Measurements from ENCODE around the gene RALGAPA1.

DNA sequence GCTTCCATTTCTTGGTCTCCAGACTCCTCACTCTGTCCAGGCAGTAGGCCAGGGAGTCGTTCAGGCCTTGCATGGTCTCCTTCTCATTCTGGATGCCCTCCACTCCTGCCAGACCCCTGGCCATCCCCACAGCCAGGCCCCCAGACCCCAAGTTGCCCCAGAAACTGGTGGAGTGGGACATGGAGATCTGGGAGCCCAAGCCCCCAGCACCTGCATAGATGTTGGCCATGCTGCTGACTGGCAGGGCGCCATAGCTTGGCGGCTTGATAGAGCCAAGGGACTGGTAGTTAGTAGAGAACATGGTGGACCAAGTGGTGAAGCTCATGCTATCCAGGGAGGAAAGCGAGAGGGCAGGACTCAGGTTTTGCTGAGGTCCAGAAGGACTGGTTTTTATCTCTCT lies 296.3 kb downstream of the RALGAPA1 start:
- TF ChIP-seq GATA2 (IDR thresholded peaks at IDR 0.05; ENCODE audit: low read depth, low read length) (no peak), GATA3 (IDR thresholded peaks at IDR 0.05; ENCODE audit: low read depth, low read length) (no peak)
